ENCODE data around the gene LRRC47. TPM values are rescaled to one million over a fixed set of nuclear protein-coding genes. Genes with fewer than 3 reads are reported as not detected.

Gene LRRC47
- total and polyA plus RNA-seq, 2 of the 13 experiments (the other 11 are each of a cell fraction or from before 2014, with no cell fraction given): 18.3 to 52.5 TPM

GRCh38 chr1:3772715-3773571, 23.4 kb downstream of the LRRC47 start, which contains the start of gene SMIM1 (continued):
- TF ChIP-seq ZNF335 (CRISPR knock-in tag; IDR thresholded peaks at IDR 0.05) (no peak), ZSCAN25 (CRISPR knock-in tag; IDR thresholded peaks at IDR 0.05) (0 out of 2 replicates have a peak, but pooled peaks have one; percentile 4), YY1 (IDR thresholded peaks at IDR 0.05; ENCODE audit: insufficient read depth, insufficient replicate concordance, low read depth, low read length) (peak; percentile 21), SSRP1 (CRISPR knock-in tag; IDR thresholded peaks at IDR 0.05) (no peak), RERE (CRISPR knock-in tag; IDR thresholded peaks at IDR 0.05; ENCODE audit: low read depth) (no peak), ZNF703 (CRISPR knock-in tag; IDR thresholded peaks at IDR 0.05; ENCODE audit: borderline replicate concordance) (0 out of 2 replicates have a peak, but pooled peaks have one; percentile 9), E2F1 (CRISPR knock-in tag; IDR thresholded peaks at IDR 0.05) (peak; percentile 15; the same call in 1 of the 2 replicates), TERF1 (CRISPR knock-in tag; IDR thresholded peaks at IDR 0.05) (0 out of 2 replicates have a peak, but pooled peaks have one; percentile 50), ZNF232 (CRISPR knock-in tag; IDR thresholded peaks at IDR 0.05; ENCODE audit: borderline replicate concordance) (peak; percentile 22; the same call in 1 of the 2 replicates), ZNF724P (CRISPR knock-in tag; IDR thresholded peaks at IDR 0.05; ENCODE audit: borderline replicate concordance) (peak; percentile 68; the same call in 1 of the 2 replicates), CREM (IDR thresholded peaks at IDR 0.05) (peak; percentile 55; the same call in 1 of the 2 replicates), CREM (CRISPR knock-in tag; IDR thresholded peaks at IDR 0.05) (no peak), MAFF (IDR thresholded peaks at IDR 0.05; ENCODE audit: low read depth, low read length) (no peak), ZNF557 (CRISPR knock-in tag; IDR thresholded peaks at IDR 0.05) (no peak), CREB3 (CRISPR knock-in tag; IDR thresholded peaks at IDR 0.05) (no peak), XRCC5 (optimal IDR thresholded peaks at IDR 0.05; ENCODE audit: low read length) (peak; percentile 19), ZNF510 (CRISPR knock-in tag; IDR thresholded peaks at IDR 0.05; ENCODE audit: low read depth) (no peak), FOXP4 (CRISPR knock-in tag; IDR thresholded peaks at IDR 0.05) (no peak)
